Stromal cell of bone marrow (primary cell): ENCODE data around the gene PGAP3.

ENCODE experiments used
- DNase-seq: peaks from one replicate; pipeline ENCODE4 v3.0.0-alpha.2; 2012; ENCODE audit warnings: low read depth

Gene PGAP3

GRCh38 chr17:39636927-39637736 is 50.7 kb downstream of the PGAP3 start, which contains the start of gene STARD3:
STARD3 (plus strand) TSS chr17:39637144; CDS start chr17:39653532, 16,388 bp downstream.
- DNase-seq = peak; percentile 75

GRCh38 chr17:39636587-39636926 is 51.3 kb downstream of the PGAP3 start:
- no peak for DNase-seq

GRCh38 chr17:39635614-39636176 is 52.2 kb downstream of the PGAP3 start:
- DNase-seq = no peak

- no peak for DNase-seq
These were observed 53.4 kb downstream of the PGAP3 start for GRCh38 chr17:39634384-39634871.

GRCh38 chr17:39633570-39634183 is 54.2 kb downstream of the PGAP3 start:
- no peak for DNase-seq

- DNase-seq = no peak
These were observed 55.5 kb downstream of the PGAP3 start for GRCh38 chr17:39632153-39632941.

GRCh38 chr17:39631403-39631802 is 56.5 kb downstream of the PGAP3 start:
- no peak for DNase-seq

- no peak for DNase-seq
These were observed 58.0 kb downstream of the PGAP3 start for GRCh38 chr17:39629898-39630297.

- DNase-seq = no peak
These were observed 58.4 kb downstream of the PGAP3 start for GRCh38 chr17:39629494-39629880.

- no peak for DNase-seq
These were observed 59.0 kb downstream of the PGAP3 start for GRCh38 chr17:39628655-39629493.

GRCh38 chr17:39627712-39628516 is 59.9 kb downstream of the PGAP3 start:
- no peak for DNase-seq

GRCh38 chr17:39627047-39627711 is 60.7 kb downstream of the PGAP3 start:
- DNase-seq = no peak

- DNase-seq = no peak
These were observed 61.4 kb downstream of the PGAP3 start, which contains the start of gene PPP1R1B for GRCh38 chr17:39626171-39627046. PPP1R1B (plus strand) TSS chr17:39626952; CDS start chr17:39627393, 441 bp downstream.

GRCh38 chr17:39625198-39625785 is 62.6 kb downstream of the PGAP3 start:
- DNase-seq = no peak

- DNase-seq = no peak
These were observed 63.5 kb downstream of the PGAP3 start for GRCh38 chr17:39624313-39624712.

GRCh38 chr17:39623356-39623950 is 64.4 kb downstream of the PGAP3 start:
- DNase-seq = peak; percentile 34

GRCh38 chr17:39622380-39623006 is 65.4 kb downstream of the PGAP3 start:
- no peak for DNase-seq
